Nephron progenitor cell (in vitro differentiated cells): Measurements from ENCODE around the gene CERS6.

ENCODE experiments used
- DNase-seq: peaks from one replicate; pipeline ENCODE4 v3.0.0; 2021
- H3K27ac Mint-ChIP-seq: 2 replicates; pipeline ENCODE4 v1.8.0; 2021; ENCODE audit warnings: mild to moderate bottlenecking, moderate library complexity, mixed read lengths
- H3K27me3 Mint-ChIP-seq: 2 replicates; pipeline ENCODE4 v1.8.0; 2021; ENCODE audit warnings: mild to moderate bottlenecking, low read depth, mixed read lengths; ENCODE audit not compliant: poor library complexity
- H3K36me3 Mint-ChIP-seq: 2 replicates; pipeline ENCODE4 v1.8.0; 2021; ENCODE audit warnings: low read depth, mixed read lengths
- H3K4me1 Mint-ChIP-seq: 2 replicates; pipeline ENCODE4 v1.8.0; 2021; ENCODE audit warnings: mixed read lengths
- H3K4me3 Mint-ChIP-seq: 2 replicates; pipeline ENCODE4 v1.8.0; 2021; ENCODE audit warnings: mild to moderate bottlenecking, moderate library complexity, mixed read lengths
- H3K9me3 Mint-ChIP-seq: 2 replicates; pipeline ENCODE4 v1.8.0; 2021; ENCODE audit warnings: mild to moderate bottlenecking, moderate library complexity, mixed read lengths
- CTCF ChIP-seq: fragments of 200-600 bp; sonication (generic); IDR thresholded peaks from 2 replicates; pipeline ENCODE4 v1.5.0; 2021; ENCODE audit warnings: antibody characterized with exemption

Gene CERS6

GRCh38 chr2:168587307-168587706 lies 131.2 kb downstream of the CERS6 start:
- Mint-ChIP-seq H3K4me1 (peaks cover 8% of the 10 kb centered on the region), H3K27ac (no peak overlapping the region), H3K9me3 (no peaks in the 10 kb centered on the region), H3K4me3 (no peak overlapping the region), H3K27me3 (peaks cover 2% of the 10 kb centered on the region), H3K36me3 (peaks cover 5% of the 10 kb centered on the region)
- DNase-seq: no peak
- no peak for TF ChIP-seq CTCF

GRCh38 chr2:168589236-168590211 lies 133.5 kb downstream of the CERS6 start:
- Mint-ChIP-seq H3K27ac (no peak overlapping the region), H3K4me3 (no peak overlapping the region), H3K4me1 (peaks cover 7% of the 10 kb centered on the region), H3K9me3 (no peaks in the 10 kb centered on the region), H3K36me3 (peaks cover 5% of the 10 kb centered on the region), H3K27me3 (peaks cover 2% of the 10 kb centered on the region)
- TF ChIP-seq CTCF: no peak
- DNase-seq: no peak

GRCh38 chr2:168592181-168592831 lies 136.2 kb downstream of the CERS6 start:
- no peak overlapping the region for H3K27ac Mint-ChIP-seq

GRCh38 chr2:168593713-168594112 lies 137.6 kb downstream of the CERS6 start:
- H3K9me3 Mint-ChIP-seq: no peaks in the 10 kb centered on the region
- H3K27ac Mint-ChIP-seq: no peak overlapping the region
- H3K4me1 Mint-ChIP-seq: no peaks in the 10 kb centered on the region
- no peak for DNase-seq
- H3K4me3 Mint-ChIP-seq: no peak overlapping the region
- no peak for TF ChIP-seq CTCF
- peaks cover 2% of the 10 kb centered on the region for H3K27me3 Mint-ChIP-seq
- H3K36me3 Mint-ChIP-seq: peaks cover 4% of the 10 kb centered on the region

More at GRCh38 chr2:168592181-168592831, 136.2 kb downstream of the CERS6 start:
- no peaks in the 10 kb centered on the region for H3K4me1 Mint-ChIP-seq
- no peaks in the 10 kb centered on the region for H3K9me3 Mint-ChIP-seq
- H3K36me3 Mint-ChIP-seq: peaks cover 4% of the 10 kb centered on the region
- H3K4me3 Mint-ChIP-seq: no peak overlapping the region
- H3K27me3 Mint-ChIP-seq: peaks cover 2% of the 10 kb centered on the region
- no peak for DNase-seq
- no peak for TF ChIP-seq CTCF

- Mint-ChIP-seq H3K27me3 (peaks cover 2% of the 10 kb centered on the region), H3K4me3 (no peak overlapping the region), H3K27ac (no peak overlapping the region), H3K36me3 (peaks cover 4% of the 10 kb centered on the region), H3K9me3 (no peaks in the 10 kb centered on the region), H3K4me1 (no peaks in the 10 kb centered on the region)
- no peak for TF ChIP-seq CTCF
- no peak for DNase-seq
Measured at GRCh38 chr2:168594778-168595177, 138.7 kb downstream of the CERS6 start.
